HG03442 (cell line): Measurements from ENCODE around the gene NFKBIE.

Experiments
- ATAC-seq: cut with Tn5 transposase; IDR thresholded peaks from one replicate; pipeline ENCODE4 v1.9.1; 2021; ENCODE audit warnings: mild to moderate bottlenecking, moderate library complexity; ENCODE audit not compliant: unreplicated experiment

NFKBIE gene

GRCh38 chr6:44227148-44227793 lies 38.1 kb downstream of the NFKBIE start:
- ATAC-seq = no peak

- ATAC-seq = no peak
These were observed 38.8 kb downstream of the NFKBIE start for GRCh38 chr6:44226368-44227147.

- ATAC-seq = no peak
These were observed 39.6 kb downstream of the NFKBIE start for GRCh38 chr6:44225579-44226325.

GRCh38 chr6:44224965-44225305 lies 40.4 kb downstream of the NFKBIE start:
- ATAC-seq = no peak

- no peak for ATAC-seq
These were observed 41.1 kb downstream of the NFKBIE start for GRCh38 chr6:44224029-44224964.

GRCh38 chr6:44223319-44224028 lies 41.9 kb downstream of the NFKBIE start, which contains the start of gene SLC29A1:
Gene SLC29A1 (plus strand): TSS chr6:44223595. CDS start chr6:44227314, 3,719 bp downstream.
- peak; percentile 40 for ATAC-seq

GRCh38 chr6:44222486-44223318 lies 42.6 kb downstream of the NFKBIE start:
- ATAC-seq = no peak

- ATAC-seq = no peak
These were observed 43.4 kb downstream of the NFKBIE start for GRCh38 chr6:44221961-44222335.

GRCh38 chr6:44221291-44221960 lies 43.9 kb downstream of the NFKBIE start:
- ATAC-seq = peak; percentile 39

- ATAC-seq = no peak
These were observed 44.4 kb downstream of the NFKBIE start for GRCh38 chr6:44220913-44221290.

- ATAC-seq = no peak
These were observed 45.3 kb downstream of the NFKBIE start for GRCh38 chr6:44219815-44220784.

GRCh38 chr6:44219053-44219814 lies 46.1 kb downstream of the NFKBIE start:
- ATAC-seq = peak; percentile 53

GRCh38 chr6:44217332-44218143 lies 47.8 kb downstream of the NFKBIE start:
- ATAC-seq = no peak

- no peak for ATAC-seq
These were observed 48.5 kb downstream of the NFKBIE start, which contains the start of gene MYMX for GRCh38 chr6:44216677-44217331. Gene MYMX (plus strand): TSS chr6:44216926. CDS start chr6:44217472, 546 bp downstream.

GRCh38 chr6:44214307-44214706 lies 51.0 kb downstream of the NFKBIE start:
- ATAC-seq = no peak
